Measurements from ENCODE around the gene NPR1. TPM values are rescaled to one million over a fixed set of nuclear protein-coding genes. Genes with fewer than 3 reads are reported as not detected.
A peak's percentile ranks its signal among the peaks of the same experiment; 100 is the strongest.
"Not testable (repeated sequence)": the region's sequence is repeated elsewhere in the genome, so short reads cannot be mapped to it uniquely, and the experiment has no call there.

The NPR1 gene
- total RNA-seq, 1 donor: under 0.01 TPM

DNA sequence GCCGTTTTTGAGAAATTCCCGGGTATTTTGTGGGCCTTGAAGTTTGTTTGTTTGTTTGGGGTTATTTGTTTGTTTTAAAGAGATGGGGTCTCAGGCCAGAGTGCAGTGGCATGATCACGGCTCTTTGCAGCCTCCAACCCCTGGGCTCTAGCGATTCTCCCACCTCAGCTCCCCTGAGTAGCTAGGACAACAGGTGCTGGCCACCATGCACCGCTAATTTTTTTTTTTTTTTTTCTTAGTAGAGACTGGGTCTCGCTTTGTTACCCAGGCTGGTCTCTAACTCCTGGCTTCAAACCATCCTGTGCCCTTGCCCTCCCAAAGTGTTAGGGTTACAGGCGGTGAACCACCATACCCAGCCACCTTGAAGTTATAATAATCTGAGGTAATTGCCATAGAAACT, 42.6 kb upstream of the NPR1 start:
- DNase-seq (ENCODE audit: insufficient read length, low spot score, missing footprints): no peak
- Histone ChIP-seq H3K4me2 (ENCODE audit: insufficient read depth, low read length) (peak overlapping the region; percentile 82), H3K79me2 (ENCODE audit: insufficient read depth, low read length) (peaks cover 60% of the 10 kb centered on the region), H4K20me1 (ENCODE audit: insufficient read depth, low read length) (peaks cover 19% of the 10 kb centered on the region), H2AFZ (ENCODE audit: low read length) (no peak overlapping the region), H3K9me3 (ENCODE audit: low read depth, low read length) (no peaks in the 10 kb centered on the region), H3K4me3 (ENCODE audit: insufficient read depth, low read length) (peak overlapping the region; percentile 14), H3K27ac (ENCODE audit: low read depth, low read length) (no peak overlapping the region), H3K4me1 (ENCODE audit: insufficient read depth, low read length) (peaks cover 6% of the 10 kb centered on the region), H3K36me3 (ENCODE audit: insufficient read depth, low read length) (peaks cover 47% of the 10 kb centered on the region), H3K27me3 (ENCODE audit: insufficient read depth, low read length) (no peaks in the 10 kb centered on the region)
- TF ChIP-seq, protein P1, sequence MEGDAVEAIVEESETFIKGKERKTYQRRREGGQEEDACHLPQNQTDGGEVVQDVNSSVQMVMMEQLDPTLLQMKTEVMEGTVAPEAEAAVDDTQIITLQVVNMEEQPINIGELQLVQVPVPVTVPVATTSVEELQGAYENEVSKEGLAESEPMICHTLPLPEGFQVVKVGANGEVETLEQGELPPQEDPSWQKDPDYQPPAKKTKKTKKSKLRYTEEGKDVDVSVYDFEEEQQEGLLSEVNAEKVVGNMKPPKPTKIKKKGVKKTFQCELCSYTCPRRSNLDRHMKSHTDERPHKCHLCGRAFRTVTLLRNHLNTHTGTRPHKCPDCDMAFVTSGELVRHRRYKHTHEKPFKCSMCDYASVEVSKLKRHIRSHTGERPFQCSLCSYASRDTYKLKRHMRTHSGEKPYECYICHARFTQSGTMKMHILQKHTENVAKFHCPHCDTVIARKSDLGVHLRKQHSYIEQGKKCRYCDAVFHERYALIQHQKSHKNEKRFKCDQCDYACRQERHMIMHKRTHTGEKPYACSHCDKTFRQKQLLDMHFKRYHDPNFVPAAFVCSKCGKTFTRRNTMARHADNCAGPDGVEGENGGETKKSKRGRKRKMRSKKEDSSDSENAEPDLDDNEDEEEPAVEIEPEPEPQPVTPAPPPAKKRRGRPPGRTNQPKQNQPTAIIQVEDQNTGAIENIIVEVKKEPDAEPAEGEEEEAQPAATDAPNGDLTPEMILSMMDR (IDR thresholded peaks at IDR 0.05; ENCODE audit: extremely low read depth, low read depth, low read length): no peak

DNA sequence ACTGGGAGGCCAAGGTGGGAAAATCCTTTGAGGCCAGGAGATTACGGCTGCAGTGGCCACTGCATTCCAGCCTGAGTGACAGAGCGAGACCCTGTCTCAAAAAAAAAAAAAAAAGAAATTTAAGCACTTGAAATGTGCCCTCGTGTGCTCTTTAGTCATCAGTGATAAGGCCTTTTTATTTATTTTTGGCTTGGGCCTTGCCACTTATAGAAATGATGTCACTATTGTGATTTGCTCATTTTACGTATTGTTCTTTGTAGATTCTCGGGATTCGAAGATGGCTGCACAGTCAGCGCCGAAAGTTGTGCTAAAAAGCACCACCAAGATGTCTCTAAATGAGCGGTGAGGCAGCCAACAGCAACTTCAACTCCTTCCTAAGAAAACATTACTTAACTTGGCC, 42.2 kb upstream of the NPR1 start:
- DNase-seq (ENCODE audit: insufficient read length, low spot score, missing footprints): peak; percentile 39
- Histone ChIP-seq H4K20me1 (ENCODE audit: insufficient read depth, low read length) (peaks cover 19% of the 10 kb centered on the region), H3K27ac (ENCODE audit: low read depth, low read length) (no peak overlapping the region), H3K4me2 (ENCODE audit: insufficient read depth, low read length) (no peak overlapping the region), H3K4me1 (ENCODE audit: insufficient read depth, low read length) (peaks cover 6% of the 10 kb centered on the region), H3K79me2 (ENCODE audit: insufficient read depth, low read length) (peaks cover 65% of the 10 kb centered on the region), H3K4me3 (ENCODE audit: insufficient read depth, low read length) (no peak overlapping the region), H3K27me3 (ENCODE audit: insufficient read depth, low read length) (no peaks in the 10 kb centered on the region), H3K9me3 (ENCODE audit: low read depth, low read length) (no peaks in the 10 kb centered on the region), H2AFZ (ENCODE audit: low read length) (no peak overlapping the region), H3K36me3 (ENCODE audit: insufficient read depth, low read length) (peaks cover 51% of the 10 kb centered on the region)
- TF ChIP-seq, protein P1 (IDR thresholded peaks at IDR 0.05; ENCODE audit: extremely low read depth, low read depth, low read length): no peak

DNA sequence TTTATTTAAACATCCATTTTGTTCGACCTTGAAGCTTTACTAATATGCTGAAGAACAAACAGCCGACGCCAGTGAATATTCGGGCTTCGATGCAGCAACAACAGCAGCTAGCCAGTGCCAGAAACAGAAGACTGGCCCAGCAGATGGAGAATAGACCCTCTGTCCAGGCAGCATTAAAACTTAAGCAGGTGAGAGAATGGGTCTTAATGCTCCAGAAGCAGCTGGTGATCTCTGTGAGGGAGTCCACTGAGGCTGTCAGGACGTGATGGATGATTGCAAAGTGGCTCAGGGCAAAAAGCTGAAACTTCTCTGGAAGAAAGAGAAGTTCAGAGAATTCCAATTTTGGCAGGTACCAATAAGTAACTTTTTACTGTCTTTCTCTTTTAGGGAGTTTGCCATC, 40.2 kb upstream of the NPR1 start:
- no peak overlapping the region for H2AFZ ChIP-seq (ENCODE audit: low read length)
- no peaks in the 10 kb centered on the region for H3K27me3 ChIP-seq (ENCODE audit: insufficient read depth, low read length)
- H3K4me3 ChIP-seq (ENCODE audit: insufficient read depth, low read length): no peak overlapping the region
- DNase-seq (ENCODE audit: insufficient read length, low spot score, missing footprints): no peak
- peaks cover 3% of the 10 kb centered on the region for H3K4me1 ChIP-seq (ENCODE audit: insufficient read depth, low read length)
- no peaks in the 10 kb centered on the region for H3K9me3 ChIP-seq (ENCODE audit: low read depth, low read length)
- no peak overlapping the region for H3K27ac ChIP-seq (ENCODE audit: low read depth, low read length)
- H3K36me3 ChIP-seq (ENCODE audit: insufficient read depth, low read length): peaks cover 71% of the 10 kb centered on the region
- TF ChIP-seq, protein P1 (IDR thresholded peaks at IDR 0.05; ENCODE audit: extremely low read depth, low read depth, low read length): no peak
- peaks cover 19% of the 10 kb centered on the region for H4K20me1 ChIP-seq (ENCODE audit: insufficient read depth, low read length)
- H3K79me2 ChIP-seq (ENCODE audit: insufficient read depth, low read length): peaks cover 79% of the 10 kb centered on the region
- H3K4me2 ChIP-seq (ENCODE audit: insufficient read depth, low read length): no peak overlapping the region

DNA sequence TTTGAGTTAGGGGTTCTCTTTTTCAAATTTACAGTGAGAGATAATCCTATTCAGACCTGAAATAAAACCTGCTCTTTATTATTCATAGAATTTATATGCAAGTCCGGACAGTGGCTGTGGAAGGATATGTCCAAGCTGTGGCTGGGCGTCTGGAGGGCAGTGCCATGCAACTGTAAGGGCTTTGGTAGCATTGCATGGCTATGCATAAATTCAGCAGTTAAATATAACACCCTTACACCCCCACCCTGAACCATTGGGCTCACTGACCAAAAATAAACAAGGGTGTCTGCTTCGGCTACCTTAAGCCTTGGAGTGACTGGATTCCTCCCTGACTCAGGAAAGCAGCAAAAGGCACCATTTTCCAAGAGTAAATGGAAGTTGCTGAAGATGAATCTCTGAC, 39.2 kb upstream of the NPR1 start:
- H3K4me1 ChIP-seq (ENCODE audit: insufficient read depth, low read length): no peaks in the 10 kb centered on the region
- no peak overlapping the region for H3K27ac ChIP-seq (ENCODE audit: low read depth, low read length)
- peaks cover 83% of the 10 kb centered on the region for H3K79me2 ChIP-seq (ENCODE audit: insufficient read depth, low read length)
- no peak overlapping the region for H3K4me3 ChIP-seq (ENCODE audit: insufficient read depth, low read length)
- H3K27me3 ChIP-seq (ENCODE audit: insufficient read depth, low read length): no peaks in the 10 kb centered on the region
- peaks cover 80% of the 10 kb centered on the region for H3K36me3 ChIP-seq (ENCODE audit: insufficient read depth, low read length)
- TF ChIP-seq, protein P1 (IDR thresholded peaks at IDR 0.05; ENCODE audit: extremely low read depth, low read depth, low read length): no peak
- H3K9me3 ChIP-seq (ENCODE audit: low read depth, low read length): no peaks in the 10 kb centered on the region
- H4K20me1 ChIP-seq (ENCODE audit: insufficient read depth, low read length): peaks cover 24% of the 10 kb centered on the region
- no peak for DNase-seq (ENCODE audit: insufficient read length, low spot score, missing footprints)
- no peak overlapping the region for H3K4me2 ChIP-seq (ENCODE audit: insufficient read depth, low read length)
- no peak overlapping the region for H2AFZ ChIP-seq (ENCODE audit: low read length)

DNA sequence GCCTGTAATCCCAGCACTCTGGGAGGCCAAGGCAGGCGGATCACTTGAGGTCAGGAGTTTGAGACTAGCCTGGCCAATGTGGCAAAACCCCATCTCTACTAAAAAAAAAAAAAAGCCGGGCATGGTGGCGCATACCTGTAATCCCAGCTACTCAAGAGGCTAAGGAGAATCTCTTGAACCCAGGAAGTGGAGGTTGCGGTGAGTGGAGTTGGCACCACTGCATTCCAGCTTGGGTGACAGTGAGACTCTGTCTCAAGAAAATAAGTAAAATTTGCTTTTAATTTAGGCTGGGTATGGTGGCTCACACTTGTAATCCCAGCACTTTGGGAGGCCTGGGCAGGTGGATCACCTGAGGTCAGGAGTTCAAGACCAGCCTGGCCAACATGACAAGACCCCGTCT, 38.3 kb upstream of the NPR1 start:
- H3K9me3 ChIP-seq (ENCODE audit: low read depth, low read length); H3K4me1 ChIP-seq (ENCODE audit: insufficient read depth, low read length); H3K4me2 ChIP-seq (ENCODE audit: insufficient read depth, low read length); H3K27ac ChIP-seq (ENCODE audit: low read depth, low read length); H3K4me3 ChIP-seq (ENCODE audit: insufficient read depth, low read length); DNase-seq (ENCODE audit: insufficient read length, low spot score, missing footprints); H3K27me3 ChIP-seq (ENCODE audit: insufficient read depth, low read length); H2AFZ ChIP-seq (ENCODE audit: low read length): not testable (repeated sequence)
- Histone ChIP-seq H3K79me2 (ENCODE audit: insufficient read depth, low read length) (peaks cover 76% of the 10 kb centered on the region), H3K36me3 (ENCODE audit: insufficient read depth, low read length) (peaks cover 90% of the 10 kb centered on the region), H4K20me1 (ENCODE audit: insufficient read depth, low read length) (peaks cover 23% of the 10 kb centered on the region)

Measured in osteoblast (primary cell).